ENCODE measurements around the gene ZC3H4.

The ZC3H4 gene

DNA sequence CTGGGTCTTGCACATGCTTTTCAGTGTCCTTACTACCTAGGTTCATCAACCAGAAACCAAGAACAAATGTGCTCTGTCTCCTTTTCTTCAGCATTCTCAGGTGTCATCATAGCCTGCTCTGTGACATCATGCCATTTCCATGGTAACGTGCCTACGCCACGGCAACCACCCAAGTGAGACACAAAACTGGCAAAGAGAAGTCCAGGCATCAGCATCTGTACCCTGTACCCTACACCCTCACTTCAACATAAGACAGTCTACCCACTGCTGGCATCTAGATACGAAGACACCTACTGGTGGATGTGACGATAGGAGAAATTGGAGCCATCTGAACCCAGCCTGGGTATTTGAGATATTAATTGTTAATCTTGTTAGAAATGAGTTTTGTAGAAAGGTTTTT lies 13.3 kb downstream of the ZC3H4 start:
- DNase-seq (ENCODE audit: low read depth): no peak
- H3K4me3 ChIP-seq (ENCODE audit: low read depth, low read length): no peak overlapping the region
- TF ChIP-seq, protein P1, sequence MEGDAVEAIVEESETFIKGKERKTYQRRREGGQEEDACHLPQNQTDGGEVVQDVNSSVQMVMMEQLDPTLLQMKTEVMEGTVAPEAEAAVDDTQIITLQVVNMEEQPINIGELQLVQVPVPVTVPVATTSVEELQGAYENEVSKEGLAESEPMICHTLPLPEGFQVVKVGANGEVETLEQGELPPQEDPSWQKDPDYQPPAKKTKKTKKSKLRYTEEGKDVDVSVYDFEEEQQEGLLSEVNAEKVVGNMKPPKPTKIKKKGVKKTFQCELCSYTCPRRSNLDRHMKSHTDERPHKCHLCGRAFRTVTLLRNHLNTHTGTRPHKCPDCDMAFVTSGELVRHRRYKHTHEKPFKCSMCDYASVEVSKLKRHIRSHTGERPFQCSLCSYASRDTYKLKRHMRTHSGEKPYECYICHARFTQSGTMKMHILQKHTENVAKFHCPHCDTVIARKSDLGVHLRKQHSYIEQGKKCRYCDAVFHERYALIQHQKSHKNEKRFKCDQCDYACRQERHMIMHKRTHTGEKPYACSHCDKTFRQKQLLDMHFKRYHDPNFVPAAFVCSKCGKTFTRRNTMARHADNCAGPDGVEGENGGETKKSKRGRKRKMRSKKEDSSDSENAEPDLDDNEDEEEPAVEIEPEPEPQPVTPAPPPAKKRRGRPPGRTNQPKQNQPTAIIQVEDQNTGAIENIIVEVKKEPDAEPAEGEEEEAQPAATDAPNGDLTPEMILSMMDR (IDR thresholded peaks at IDR 0.05; ENCODE audit: low read depth, low read length, missing control alignments): no peak

DNA sequence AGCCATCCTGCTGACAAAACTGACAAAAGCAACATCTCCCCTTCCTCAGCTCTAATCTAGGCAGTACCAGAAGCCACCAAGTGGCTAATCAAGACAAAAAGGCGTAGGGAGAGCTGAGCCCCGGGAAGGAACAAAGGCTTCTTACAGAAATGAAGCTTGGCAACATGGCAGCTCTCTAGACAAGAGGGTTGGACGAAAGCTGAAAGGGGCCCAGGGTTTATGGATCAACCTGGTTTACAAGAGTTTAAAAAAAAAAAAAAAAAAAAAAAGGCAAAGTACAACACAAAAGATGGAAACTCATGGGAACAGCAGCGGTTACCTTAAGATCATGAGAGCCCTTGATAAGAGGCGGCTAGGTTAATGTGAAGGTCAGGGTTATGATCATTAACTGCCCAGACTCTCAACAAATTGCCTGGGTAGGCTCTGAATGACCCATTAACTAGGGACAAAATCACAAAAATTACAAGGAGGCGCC lies 14.0 kb downstream of the ZC3H4 start:
- no peak overlapping the region for H3K4me3 ChIP-seq (ENCODE audit: low read depth, low read length)
- no peak for DNase-seq (ENCODE audit: low read depth)
- TF ChIP-seq, protein P1 (IDR thresholded peaks at IDR 0.05; ENCODE audit: low read depth, low read length, missing control alignments): no peak

DNA sequence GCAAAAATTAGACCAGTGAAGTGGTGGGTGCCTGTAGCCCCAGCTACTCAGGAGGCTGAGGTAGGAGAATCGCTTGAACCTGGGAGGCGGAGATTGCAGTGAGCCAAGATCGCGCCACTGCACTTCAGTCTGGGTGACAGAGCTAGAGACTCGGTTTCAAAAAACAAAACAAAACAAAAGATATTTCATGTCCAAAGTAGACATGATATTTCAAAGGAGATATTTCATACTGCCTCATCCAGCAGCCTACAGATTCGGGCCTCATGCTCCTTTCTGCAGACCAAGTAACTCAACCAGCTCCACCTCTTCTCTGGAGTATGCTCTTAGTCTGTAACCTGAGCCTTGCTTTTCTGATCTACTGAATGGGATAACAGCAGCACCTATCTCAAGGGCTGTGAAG lies 15.0 kb downstream of the ZC3H4 start:
- H3K4me3 ChIP-seq (ENCODE audit: low read depth, low read length): no peak overlapping the region
- TF ChIP-seq, protein P1 (IDR thresholded peaks at IDR 0.05; ENCODE audit: low read depth, low read length, missing control alignments): no peak
- no peak for DNase-seq (ENCODE audit: low read depth)

DNA sequence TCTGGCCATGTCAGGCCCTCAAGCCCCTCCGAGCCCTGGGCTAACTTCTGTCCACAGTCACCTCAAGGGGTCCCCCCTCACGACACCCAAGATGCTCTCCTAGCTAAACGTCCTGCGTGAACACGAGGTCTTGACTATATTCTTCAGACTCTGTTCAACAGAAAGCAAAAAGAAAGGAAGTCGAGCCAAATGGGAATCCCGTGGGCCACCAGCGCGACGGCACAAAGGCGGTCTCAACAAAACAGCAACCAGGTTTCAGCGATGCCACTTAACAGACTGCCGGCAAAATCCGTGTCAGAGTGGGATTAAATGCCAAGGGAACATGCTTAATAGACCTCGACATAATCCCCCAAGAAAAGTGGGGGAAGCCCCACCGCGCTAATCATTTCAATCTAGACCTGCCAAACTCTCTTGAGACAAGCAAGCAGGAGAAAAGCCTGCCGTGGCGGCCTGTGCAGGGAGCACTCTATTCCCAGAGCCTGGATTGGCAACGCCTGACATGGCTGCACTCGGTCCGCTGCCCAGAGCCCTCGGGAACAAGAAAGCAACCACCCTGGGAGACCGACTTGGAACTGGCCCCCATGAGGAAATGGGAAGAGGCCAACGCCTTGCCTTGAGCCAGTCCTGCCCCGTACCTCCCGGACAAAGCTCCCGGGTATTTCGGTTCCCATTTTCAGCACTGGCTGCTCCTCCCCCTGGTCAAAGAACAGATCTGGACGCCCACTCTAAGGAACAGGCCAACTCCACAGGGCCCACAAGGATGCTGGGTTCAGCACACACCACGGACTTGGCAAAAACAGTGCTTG lies 16.0 kb downstream of the ZC3H4 start:
- DNase-seq (ENCODE audit: low read depth): no peak
- no peak overlapping the region for H3K4me3 ChIP-seq (ENCODE audit: low read depth, low read length)
- TF ChIP-seq, protein P1 (IDR thresholded peaks at IDR 0.05; ENCODE audit: low read depth, low read length, missing control alignments): no peak

DNA sequence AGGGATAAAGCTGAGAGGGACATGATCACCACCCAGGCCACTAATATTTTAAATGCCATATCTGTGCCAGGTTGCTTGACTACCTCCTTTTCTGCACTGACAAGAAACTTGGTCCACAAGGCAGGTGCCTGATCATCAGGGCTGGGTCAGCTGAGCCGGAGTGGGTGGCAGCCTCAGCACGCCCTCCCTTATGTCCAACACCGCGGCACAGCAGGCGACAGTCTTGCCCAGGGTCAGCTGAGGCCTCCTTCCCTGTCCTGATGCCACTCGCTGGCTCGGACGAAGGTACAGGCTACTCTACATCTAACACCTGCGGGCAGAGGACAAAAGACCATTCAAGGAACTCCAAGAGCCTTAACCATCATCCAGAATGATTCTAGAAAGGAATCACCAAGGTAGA lies 16.9 kb downstream of the ZC3H4 start:
- H3K4me3 ChIP-seq (ENCODE audit: low read depth, low read length): no peak overlapping the region
- TF ChIP-seq, protein P1 (IDR thresholded peaks at IDR 0.05; ENCODE audit: low read depth, low read length, missing control alignments): no peak

DNA sequence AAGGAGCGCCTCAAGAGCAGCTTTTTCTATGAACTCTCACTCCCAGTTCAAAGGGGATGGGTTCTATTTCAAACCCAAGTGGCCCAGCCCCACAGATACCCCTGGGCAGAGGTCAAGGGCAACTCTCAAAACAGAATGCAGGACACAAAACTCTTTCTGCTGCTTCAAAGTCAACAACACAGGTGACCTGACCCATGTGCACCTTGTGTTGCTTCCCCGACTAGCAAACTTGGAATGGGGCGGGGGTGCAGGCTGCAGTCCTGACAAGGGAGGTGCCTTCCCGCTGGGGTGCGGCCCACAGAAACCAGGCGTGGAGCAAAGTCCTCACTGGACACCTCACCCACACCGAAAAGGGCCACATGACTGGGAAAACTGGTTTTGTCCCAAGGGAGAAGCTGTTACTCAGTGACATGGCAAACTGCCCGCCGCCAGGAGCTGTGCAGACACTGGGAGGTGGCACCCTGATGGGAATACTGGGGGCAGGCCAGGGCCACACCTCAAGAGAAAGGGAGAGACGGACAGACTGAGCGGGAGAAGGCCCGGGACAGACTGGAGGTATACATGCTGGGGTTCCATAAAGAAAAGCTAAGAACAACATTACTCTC lies 17.4 kb downstream of the ZC3H4 start:
- TF ChIP-seq, protein P1 (IDR thresholded peaks at IDR 0.05; ENCODE audit: low read depth, low read length, missing control alignments): no peak
- no peak for DNase-seq (ENCODE audit: low read depth)
- H3K4me3 ChIP-seq (ENCODE audit: low read depth, low read length): no peak overlapping the region

More for the DNA sequence above, 16.9 kb downstream of the ZC3H4 start:
- no peak for DNase-seq (ENCODE audit: low read depth)

All from GM12864 (cell line).